ENCODE measurements around the gene CRADD.
"Not testable (repeated sequence)": the region's sequence is repeated elsewhere in the genome, so short reads cannot be mapped to it uniquely, and the experiment has no call there.

The CRADD gene

GRCh38 chr12:93762059-93762719, 85.0 kb downstream of the CRADD start:
- DNase-seq = no peak

DNA sequence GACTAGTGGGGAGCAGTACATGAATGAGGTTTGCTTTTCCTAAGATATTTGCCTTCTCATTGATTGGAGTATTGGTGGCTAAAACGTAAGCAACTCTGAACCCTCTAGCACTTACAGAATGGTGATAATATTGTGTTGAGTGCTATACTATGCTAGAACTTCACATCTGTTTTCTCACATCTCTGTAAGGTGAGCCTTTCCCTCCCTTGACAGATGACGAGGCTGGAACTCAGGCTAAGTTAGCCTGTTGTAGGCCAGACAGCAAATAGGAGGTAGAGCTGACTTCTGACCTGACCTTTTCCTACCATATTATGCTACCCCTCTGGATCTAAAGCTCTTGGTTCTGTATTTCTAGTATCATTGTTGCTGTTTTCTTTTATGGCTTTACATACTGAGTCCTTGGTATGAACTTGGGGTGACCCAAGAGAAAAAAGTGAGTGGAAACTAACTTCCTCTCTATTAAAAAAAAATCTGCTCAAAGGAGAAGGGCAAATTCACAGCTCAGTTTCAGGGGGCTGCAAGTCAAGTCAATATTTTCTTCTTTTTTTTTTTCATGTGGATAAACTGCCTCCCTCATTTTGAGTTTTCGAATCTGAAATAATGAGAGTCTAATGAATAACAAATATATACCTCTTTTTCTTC, 85.9 kb downstream of the CRADD start:
- no peak for DNase-seq

DNA sequence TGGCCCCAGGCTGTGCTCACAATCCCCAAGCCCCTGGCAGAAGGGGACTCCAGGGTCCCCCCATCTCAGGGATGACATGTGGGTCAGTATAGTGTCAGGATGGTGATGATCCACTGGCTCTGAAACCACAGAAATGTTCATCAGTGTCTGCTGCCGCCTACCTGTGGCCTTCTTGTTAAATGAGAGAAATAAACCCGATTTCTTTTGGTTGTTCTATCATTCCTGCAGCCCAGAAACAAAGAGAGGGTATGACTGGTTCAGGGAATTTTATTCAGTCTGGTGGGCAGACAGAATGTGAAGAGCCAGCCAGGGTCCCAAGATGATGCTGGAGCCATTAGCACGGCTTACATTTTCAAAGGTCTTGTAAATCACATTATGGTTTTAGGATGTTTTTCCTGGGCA, 86.6 kb downstream of the CRADD start:
- no peak for DNase-seq

DNA sequence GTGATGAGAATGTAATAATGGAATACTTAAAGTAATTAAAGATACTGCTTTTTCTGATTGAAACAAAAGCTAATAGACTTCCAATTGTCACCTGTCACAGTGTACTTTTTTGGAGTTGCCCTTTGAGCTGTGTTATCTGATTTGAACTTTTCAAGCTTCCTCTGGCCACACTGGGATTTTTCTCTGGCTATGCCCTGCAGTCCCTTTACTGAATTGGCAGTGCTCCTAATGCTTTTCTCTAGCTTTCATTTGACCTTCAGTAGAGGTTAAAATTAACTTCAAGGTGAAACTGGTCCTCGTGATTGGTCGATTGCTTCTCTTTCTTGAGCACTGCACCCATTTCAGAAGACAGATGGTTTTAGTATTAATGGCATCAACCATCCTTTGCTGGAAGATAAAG, 89.2 kb downstream of the CRADD start:
- DNase-seq = no peak

DNA sequence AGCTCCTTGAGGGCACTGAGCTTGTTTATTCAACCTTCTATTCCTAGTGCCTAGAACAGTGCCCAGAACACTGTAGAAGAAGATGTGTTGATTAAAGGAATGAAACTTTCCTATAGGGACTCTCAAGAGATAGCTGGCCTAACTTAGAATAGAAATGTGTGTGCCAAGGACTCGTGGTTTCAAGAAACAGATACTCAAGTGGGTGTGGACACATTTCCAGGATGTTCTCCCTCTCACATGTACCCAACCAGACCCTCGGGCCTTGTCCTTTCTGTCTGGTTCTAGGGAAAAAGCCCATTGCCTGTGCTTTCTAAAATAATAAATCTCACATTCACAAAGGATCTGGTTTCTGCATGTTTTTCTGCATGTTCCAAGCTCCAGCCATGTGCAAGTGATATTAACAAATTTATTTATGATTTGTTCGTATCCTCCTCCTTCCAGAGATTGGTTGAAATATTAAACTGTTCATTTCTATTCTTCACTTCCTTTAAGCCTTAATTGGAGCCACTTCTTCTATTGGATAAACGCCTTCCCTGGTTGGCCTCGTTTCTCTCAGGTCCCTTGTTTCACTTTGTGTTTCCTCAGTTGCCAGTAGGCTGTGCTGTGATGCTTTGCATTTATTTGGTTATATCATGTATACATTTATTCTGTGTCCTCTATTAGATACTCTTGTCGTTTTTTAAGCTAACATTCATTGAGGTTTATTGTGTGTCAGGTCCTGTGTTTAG, 89.8 kb downstream of the CRADD start:
- no peak for DNase-seq

DNA sequence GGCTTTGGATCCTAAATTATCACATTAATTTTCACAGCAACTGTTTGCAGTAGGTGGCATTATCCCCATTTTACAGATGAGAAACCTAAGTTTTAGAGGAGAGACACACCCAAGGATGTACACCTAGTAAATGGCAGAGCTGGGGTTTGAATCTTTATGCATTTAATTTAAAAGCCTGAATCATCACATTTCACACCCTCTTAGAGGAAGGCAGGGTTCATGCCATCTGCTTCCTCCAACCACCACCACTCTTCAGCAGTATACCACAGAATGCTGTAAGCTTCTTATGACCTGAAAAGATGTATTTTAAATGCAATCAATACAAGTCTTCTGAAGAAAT, 90.3 kb downstream of the CRADD start:
- no peak for DNase-seq

DNA sequence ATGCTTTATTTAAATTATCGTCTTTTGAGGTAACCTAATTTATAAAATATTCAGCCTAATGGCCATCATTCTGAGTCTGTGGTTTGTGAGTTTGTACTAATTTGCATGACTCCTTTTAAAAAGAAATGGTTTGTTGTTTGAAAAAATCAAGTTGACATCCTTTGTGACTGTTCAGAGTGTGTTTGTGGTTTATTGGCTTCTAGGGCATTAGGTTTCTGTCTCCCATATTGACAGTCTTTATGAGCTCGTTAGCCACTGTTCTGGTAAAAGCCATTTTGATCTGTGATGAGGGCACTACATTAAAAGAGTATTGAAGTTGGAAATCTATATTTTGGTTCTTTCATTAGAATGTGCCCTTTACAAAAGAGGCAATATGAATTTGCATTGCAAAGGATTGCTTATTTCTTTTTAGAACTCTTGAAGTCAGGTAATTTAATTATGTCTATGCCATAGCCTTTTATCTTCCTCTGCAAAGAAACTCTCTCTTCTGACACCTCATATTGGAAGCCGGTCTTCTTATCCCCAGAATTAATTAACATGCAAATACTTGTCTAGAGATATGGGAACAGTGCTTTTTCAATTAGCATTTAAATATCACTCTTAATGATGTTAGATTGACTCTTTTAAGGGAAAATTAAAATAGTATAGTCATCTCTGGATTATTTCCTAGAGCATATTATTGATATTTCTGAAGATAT, 95.0 kb downstream of the CRADD start:
- DNase-seq = no peak

GRCh38 chr12:93773122-93773871, 96.1 kb downstream of the CRADD start:
- DNase-seq = no peak

DNA sequence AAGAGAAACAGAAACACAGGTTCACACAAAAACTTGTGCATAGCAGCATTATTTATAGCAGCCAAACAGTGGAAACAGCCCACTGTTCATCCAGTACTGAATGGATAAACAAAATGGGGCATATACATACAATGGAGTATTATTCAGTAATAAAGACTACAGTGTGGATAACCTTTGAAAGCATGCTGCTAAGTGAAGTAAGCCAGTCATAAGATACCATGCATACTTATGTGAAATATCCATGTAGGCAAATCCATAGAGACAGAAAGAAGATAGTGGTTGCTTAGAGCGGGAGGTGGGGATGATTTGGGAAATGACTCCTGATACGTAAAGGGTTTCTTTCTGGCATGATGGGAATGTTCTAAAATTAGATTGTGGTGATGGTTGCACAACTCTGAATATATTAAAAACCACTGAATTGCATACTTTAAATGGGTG, 99.4 kb downstream of the CRADD start:
- no peak for DNase-seq

- DNase-seq = no peak
Measured at GRCh38 chr12:93777254-93777653, 100.1 kb downstream of the CRADD start.

GRCh38 chr12:93778306-93778705, 101.1 kb downstream of the CRADD start:
- no peak for DNase-seq

DNA sequence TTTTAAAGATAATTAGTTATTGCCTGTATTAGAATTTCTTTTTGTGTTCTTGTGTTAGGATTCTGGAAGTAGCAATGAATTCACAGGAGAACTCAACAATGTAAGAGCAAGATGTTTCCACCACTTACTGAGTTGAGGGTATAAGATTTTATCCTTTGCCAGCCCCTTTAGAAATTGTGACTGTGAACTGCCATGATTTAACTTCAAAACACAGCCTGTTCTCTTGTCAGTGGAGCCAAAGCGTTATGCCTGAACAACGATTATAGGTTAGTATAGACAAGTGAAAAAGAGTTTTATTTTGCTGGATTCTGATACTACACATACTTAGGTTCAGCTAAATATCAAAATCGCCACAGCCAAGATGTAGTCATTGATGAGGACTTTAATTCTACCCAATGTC, 101.6 kb downstream of the CRADD start:
- no peak for DNase-seq

- no peak for DNase-seq
Measured at GRCh38 chr12:93780101-93780641, 103.0 kb downstream of the CRADD start.

DNA sequence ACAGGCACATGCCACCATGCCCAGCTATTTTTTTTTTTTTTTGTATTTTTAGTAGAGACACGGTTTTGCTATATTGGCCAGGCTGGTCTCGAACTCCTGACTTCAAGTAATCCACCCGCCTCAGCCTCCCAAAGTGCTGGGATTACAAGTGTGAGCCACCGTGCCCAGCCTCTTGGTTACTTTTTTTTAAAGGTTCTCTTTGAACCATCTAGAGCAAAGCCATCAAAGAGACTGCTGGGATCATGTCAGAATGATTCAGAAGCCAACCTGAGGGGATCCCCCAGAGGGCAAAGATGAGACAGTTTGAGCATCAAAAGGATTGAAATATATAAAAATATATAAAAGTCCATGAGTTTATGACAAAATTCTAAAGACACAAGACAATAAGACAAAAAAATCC, 103.7 kb downstream of the CRADD start:
- not testable (repeated sequence) for DNase-seq

DNA sequence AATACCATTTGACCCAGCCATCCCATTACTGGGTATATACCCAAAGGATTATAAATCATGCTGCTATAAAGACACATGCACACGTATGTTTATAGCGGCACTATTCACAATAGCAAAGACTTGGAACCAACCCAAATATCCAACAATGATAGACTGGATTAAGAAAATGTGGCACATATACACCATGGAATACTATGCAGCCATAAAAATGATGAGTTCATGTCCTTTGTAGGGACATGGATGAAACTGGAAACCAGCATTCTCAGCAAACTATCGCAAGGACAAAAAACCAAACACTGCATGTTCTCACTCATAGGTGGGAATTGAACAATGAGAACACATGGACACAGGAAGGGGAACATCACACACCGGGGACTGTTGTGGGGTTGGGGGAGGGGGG, 104.8 kb downstream of the CRADD start:
- DNase-seq = not testable (repeated sequence)

DNA sequence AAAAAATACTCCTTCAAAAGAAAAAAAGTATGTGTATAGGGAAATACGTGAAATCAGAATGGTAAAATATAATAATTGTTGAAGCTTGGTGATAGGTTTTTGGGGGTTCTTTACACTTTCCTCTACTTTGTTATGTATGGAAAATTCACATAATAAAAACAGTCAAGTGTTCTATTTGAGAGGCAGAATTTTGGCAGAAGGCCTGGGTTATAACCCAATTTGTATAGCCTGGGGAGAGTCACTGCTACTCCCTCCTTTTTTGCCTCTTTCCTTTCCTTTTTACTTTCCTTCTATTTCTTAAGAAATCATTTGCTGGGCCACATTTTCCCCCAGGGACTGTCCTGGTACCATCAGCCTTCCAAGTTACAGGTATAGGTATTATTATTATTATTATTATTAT, 105.7 kb downstream of the CRADD start:
- DNase-seq = no peak

DNA sequence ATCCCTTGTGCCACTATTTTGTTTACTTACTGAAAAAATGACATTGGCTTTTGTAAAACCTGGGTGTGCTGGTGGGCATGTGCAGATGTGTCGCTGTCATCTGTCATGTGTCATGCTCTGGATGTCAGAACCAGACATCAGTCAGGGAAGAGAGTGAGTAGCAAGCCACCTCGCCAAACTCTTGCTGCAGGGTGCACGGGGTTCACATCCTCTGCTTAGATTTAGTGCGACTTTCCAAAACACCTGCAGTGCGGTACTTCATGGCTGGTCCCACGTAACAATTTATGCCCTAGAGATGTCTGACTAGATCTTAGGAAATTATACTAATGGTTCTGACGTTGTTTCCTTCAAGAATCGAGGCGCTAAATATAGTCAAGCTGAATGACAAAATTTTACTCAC, 106.7 kb downstream of the CRADD start:
- DNase-seq = no peak

GRCh38 chr12:93784339-93785086, 107.3 kb downstream of the CRADD start:
- peak; percentile 23 for DNase-seq

GRCh38 chr12:93785249-93786010, 108.3 kb downstream of the CRADD start:
- DNase-seq = no peak

DNA sequence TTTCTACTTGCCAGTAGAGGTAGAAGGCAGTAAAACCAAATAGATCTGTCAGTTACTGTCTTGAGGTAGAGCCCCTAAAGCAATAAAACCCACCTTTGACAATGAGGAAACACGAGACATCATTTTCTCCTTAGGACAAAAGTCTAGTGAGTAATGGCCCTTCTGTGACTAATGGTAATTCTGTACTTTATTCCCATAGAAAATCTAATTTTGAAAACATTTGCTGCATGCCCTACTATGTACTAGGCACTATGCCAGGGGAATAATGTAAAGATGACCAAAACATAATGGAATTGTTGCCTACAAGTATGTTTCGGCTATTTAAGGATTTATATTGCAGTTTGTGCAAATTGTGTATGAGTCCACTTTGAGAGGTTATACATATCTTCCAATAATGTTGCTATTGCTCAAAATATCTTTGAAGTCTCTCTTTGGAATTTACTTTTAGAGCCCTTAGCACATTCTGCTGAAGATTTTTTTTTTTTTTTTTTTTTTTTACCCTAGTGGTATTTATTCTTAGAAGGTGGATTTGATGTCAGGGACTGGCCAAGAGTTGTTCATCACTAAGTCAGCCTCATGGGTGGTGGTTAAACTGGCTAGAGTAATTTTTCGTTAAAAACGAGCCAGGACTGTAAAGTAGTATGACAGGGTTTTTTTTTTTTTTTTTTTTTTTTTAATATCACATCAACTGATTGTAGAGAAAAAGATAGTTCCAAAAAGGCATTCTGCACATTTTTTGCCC, 109.7 kb downstream of the CRADD start:
- DNase-seq = no peak

All from GF-D8 (cell line).